Transverse colon (tissue), 3 donors: ENCODE measurements around the gene GFRA1.

Experiments
- EP300 ChIP-seq: sonication (generic); formaldehyde crosslinking; IDR thresholded peaks from one replicate; pipeline ENCODE4 v1.6.1; 2017; ENCODE audit warnings: antibody characterized with exemption, low read depth
- POLR2A ChIP-seq: fragments of 450-650 bp; IDR thresholded peaks from one replicate; pipeline ENCODE4 v1.6.1; 2016; ENCODE audit warnings: antibody characterized with exemption, mild to moderate bottlenecking, moderate library complexity
- TF ChIP-seq, protein P1 (sequence below), 5 experiments: fragments of 200-600 bp in 3 of 5; fragments of 450-650 bp in 2 of 5; sonication (generic) in 3 of 5; IDR thresholded peaks; 1 replicate in 2 of 5; 2 replicates in 3 of 5; pipeline ENCODE4 v1.5.1; 2016 to 2017; ENCODE audit warnings: antibody characterized with exemption in 5 of 5, inconsistent platforms in 3 of 5, mild to moderate bottlenecking in 2 of 5, moderate library complexity in 1 of 5

DNA sequence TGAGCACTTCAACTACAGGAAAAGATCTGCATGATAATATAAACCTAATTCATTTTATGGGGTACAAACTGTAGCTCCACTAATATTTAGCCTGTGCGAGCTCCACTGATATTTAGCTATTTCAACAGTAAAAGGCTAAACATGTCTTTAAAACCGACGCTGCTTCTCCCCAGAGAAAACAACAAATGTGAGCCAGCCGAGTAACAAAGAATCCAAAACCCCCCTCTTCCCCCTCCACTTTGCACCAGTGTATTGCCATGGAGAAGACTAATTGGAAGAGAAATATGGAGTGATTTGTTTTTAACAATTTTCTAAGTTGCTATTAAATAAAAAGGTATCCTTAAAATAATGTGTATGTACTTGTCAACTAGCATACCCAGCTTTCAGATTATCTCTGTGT, 136.7 kb downstream of the GFRA1 start:
- no peak for TF ChIP-seq EP300
- TF ChIP-seq POLR2A, result no peak
- TF ChIP-seq, protein P1, sequence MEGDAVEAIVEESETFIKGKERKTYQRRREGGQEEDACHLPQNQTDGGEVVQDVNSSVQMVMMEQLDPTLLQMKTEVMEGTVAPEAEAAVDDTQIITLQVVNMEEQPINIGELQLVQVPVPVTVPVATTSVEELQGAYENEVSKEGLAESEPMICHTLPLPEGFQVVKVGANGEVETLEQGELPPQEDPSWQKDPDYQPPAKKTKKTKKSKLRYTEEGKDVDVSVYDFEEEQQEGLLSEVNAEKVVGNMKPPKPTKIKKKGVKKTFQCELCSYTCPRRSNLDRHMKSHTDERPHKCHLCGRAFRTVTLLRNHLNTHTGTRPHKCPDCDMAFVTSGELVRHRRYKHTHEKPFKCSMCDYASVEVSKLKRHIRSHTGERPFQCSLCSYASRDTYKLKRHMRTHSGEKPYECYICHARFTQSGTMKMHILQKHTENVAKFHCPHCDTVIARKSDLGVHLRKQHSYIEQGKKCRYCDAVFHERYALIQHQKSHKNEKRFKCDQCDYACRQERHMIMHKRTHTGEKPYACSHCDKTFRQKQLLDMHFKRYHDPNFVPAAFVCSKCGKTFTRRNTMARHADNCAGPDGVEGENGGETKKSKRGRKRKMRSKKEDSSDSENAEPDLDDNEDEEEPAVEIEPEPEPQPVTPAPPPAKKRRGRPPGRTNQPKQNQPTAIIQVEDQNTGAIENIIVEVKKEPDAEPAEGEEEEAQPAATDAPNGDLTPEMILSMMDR (IDR thresholded peaks at IDR 0.05), result no peak
